GM23338 (cell line): ENCODE results near the gene GART. TPM values are rescaled to one million over a fixed set of nuclear protein-coding genes. Genes with fewer than 3 reads are reported as not detected.

Experiments used
- EZH2 ChIP-seq: fragments of 200-600 bp; sonication (generic); IDR thresholded peaks from one replicate; pipeline ENCODE4 v1.8.0; 2017; ENCODE audit warnings: antibody characterized with exemption, mild to moderate bottlenecking, low read depth; ENCODE audit not compliant: unreplicated experiment
- NANOG ChIP-seq: IDR thresholded peaks from 2 replicates; pipeline ENCODE4 v1.6.1; 2016; ENCODE audit warnings: antibody characterized with exemption, borderline replicate concordance
- REST ChIP-seq: IDR thresholded peaks from one replicate; pipeline ENCODE4 v1.6.1; 2018; ENCODE audit warnings: antibody characterized with exemption; ENCODE audit not compliant: unreplicated experiment
- ZNF462 ChIP-seq: fragments of 250-450 bp; sonication (Bioruptor Pico); IDR thresholded peaks from 2 replicates; pipeline ENCODE4 v1.5.0; 2020; ENCODE audit warnings: mild to moderate bottlenecking, moderate library complexity
- polyA plus RNA-seq: library from polyadenylated mRNA; unstranded; fragments of >200 nt; fragmentation: Nextera tagmentation; extraction: Ambion mirVana; gene quantifications from 2 replicates; pipeline ENCODE4 v1.2.1, GENCODE V29; 2016
- total RNA-seq: library from RNA; depleted of rRNA; stranded (reverse); fragments of >200 nt; shearing (Covaris generic); gene quantifications from 2 replicates; pipeline ENCODE4 v1.2.3, GENCODE V29; 2014

Gene GART
- total and polyA plus RNA-seq, 2 experiments from 2014 or later = 87.6 to 224 TPM

GRCh38 chr21:33480481-33481103 lies 61.3 kb downstream of the GART start (continued):
- TF ChIP-seq ZNF462 (no peak), REST (no peak), NANOG (no peak), EZH2 (no peak)
